ENCODE results near the gene INPP5K. TPM values are rescaled to one million over a fixed set of nuclear protein-coding genes. Genes with fewer than 3 reads are reported as not detected.
"Not testable (repeated sequence)": the region's sequence is repeated elsewhere in the genome, so short reads cannot be mapped to it uniquely, and the experiment has no call there.

INPP5K gene
- total and polyA plus RNA-seq, 2 donors = 29.7 to 37.2 TPM

DNA sequence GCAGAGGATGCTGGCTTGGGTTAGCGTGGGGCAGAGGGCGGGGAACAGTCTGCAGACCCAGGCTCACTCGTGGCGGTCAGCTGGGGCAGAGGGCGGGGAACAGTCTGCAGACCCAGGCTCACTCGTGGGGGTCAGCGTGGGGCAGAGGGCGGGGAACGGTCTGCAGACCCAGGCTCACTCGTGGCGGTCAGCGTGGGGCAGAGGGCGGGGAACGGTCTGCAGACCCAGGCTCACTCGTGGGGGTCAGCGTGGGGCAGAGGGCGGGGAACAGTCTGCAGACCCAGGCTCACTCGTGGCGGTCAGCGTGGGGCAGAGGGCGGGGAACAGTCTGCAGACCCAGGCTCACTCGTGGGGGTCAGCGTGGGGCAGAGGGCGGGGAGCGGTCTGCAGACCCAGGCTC lies 7.7 kb downstream of the INPP5K start:
- not testable (repeated sequence) for H3K27ac ChIP-seq (ENCODE audit: low read depth); DNase-seq (ENCODE audit: extremely low spot score); H3K4me3 ChIP-seq (ENCODE audit: low read depth, low read length); H3K36me3 ChIP-seq (ENCODE audit: insufficient read depth); H3K4me1 ChIP-seq (ENCODE audit: insufficient read depth)
- 89% methylated on average over 25 of the region's 25 CpGs for WGBS

DNA sequence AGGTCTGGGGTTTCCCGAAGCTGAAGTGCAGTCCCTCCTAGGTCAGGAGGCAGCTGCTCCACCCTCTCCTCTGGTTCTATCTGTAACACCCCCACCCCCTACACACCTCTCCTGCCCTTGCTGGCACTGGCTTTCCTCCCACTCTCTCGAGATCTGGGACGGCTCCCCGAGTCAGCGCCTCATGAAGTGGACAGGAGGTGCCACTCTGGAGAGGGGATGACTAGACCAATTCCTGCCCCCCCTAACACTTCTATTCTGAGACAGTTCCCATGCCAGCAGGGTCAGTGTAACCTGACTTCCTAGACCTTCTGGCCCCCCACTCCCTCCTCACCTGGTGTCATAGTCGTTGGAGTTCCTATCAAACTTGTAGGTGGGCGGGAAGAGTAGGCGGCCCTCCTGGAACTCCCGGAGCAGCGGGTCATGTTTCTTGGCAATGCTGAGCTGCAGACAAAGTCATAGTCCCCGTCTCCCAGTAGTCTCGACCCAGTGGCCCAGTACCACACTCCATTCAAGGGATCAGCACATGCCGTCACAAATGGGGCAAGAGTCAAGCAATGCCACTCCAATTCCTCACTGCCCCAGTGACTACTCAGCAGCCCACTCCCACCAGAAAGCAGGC lies 9.7 kb downstream of the INPP5K start:
- 88% methylated on average over 13 of the region's 13 CpGs for WGBS
- H3K36me3 ChIP-seq (ENCODE audit: insufficient read depth) = no peaks in the 10 kb centered on the region

DNA sequence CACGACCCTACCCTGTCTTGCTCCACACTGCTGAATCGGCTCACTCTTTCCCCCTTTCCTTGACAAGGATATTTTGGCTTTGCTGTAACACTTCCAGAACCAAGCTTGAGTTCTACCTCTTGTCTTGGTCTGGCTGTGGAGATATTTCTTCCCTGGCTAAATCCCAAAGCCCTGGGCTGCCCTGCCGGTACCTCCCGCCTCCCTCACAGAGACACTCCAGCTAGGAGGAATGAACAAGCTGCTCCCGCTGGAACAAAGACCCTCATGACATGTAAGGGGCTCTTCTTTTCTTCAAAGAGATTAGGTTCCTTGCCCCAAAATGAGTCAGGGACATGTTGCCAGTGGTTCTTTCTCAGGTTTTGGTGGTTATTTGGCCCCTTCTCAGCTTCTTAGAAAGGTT lies 10.8 kb downstream of the INPP5K start:
- no peaks in the 10 kb centered on the region for H3K36me3 ChIP-seq (ENCODE audit: insufficient read depth)
- WGBS = 76% methylated on average over 5 of the region's 5 CpGs

More for the DNA sequence above, 9.7 kb downstream of the INPP5K start:
- H3K4me3 ChIP-seq (ENCODE audit: low read depth, low read length) = no peak overlapping the region
- no peaks in the 10 kb centered on the region for H3K4me1 ChIP-seq (ENCODE audit: insufficient read depth)
- no peak overlapping the region for H3K27ac ChIP-seq (ENCODE audit: low read depth)
- no peak for DNase-seq (ENCODE audit: extremely low spot score)

DNA sequence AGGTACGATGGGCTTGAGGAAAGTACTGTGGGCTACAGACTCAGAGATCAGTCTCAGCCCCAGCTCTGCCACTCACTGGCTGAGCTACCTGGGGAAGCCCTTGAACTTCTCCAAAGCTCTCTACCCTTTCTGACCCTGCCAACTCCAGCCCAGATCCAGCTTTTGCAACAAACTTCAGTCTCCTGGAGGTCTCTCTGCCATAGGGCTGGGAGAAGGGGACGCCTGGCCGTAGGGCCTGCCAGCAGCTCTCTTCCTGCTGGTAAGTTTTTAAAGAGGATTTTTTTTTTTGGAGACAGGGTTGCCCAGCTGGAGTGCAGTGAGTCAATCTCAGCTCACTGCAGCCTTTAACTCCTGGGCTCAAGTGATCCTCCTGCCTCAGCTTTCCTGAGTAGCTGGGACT lies 11.5 kb downstream of the INPP5K start:
- no peak for DNase-seq (ENCODE audit: extremely low spot score)
- 87% methylated on average over 3 of the region's 3 CpGs for WGBS
- Histone ChIP-seq H3K4me1 (ENCODE audit: insufficient read depth) (no peaks in the 10 kb centered on the region), H3K36me3 (ENCODE audit: insufficient read depth) (no peaks in the 10 kb centered on the region), H3K4me3 (ENCODE audit: low read depth, low read length) (no peak overlapping the region), H3K27ac (ENCODE audit: low read depth) (no peak overlapping the region)

More for the DNA sequence above, 10.8 kb downstream of the INPP5K start:
- Histone ChIP-seq H3K4me3 (ENCODE audit: low read depth, low read length) (no peak overlapping the region), H3K27ac (ENCODE audit: low read depth) (no peak overlapping the region), H3K4me1 (ENCODE audit: insufficient read depth) (no peaks in the 10 kb centered on the region)
- no peak for DNase-seq (ENCODE audit: extremely low spot score)

- H3K4me3 ChIP-seq (ENCODE audit: low read depth, low read length) = no peak overlapping the region
- DNase-seq (ENCODE audit: extremely low spot score) = no peak
- no peak overlapping the region for H3K27ac ChIP-seq (ENCODE audit: low read depth)
- no peaks in the 10 kb centered on the region for H3K36me3 ChIP-seq (ENCODE audit: insufficient read depth)
- WGBS = 79% methylated on average over 10 of the region's 10 CpGs
- H3K4me1 ChIP-seq (ENCODE audit: insufficient read depth) = no peaks in the 10 kb centered on the region
Observed at GRCh38 chr17:1503699-1504098, 12.7 kb downstream of the INPP5K start.

- 73% methylated on average over 9 of the region's 9 CpGs for WGBS
- no peak for DNase-seq (ENCODE audit: extremely low spot score)
- H3K36me3 ChIP-seq (ENCODE audit: insufficient read depth) = no peaks in the 10 kb centered on the region
Observed at GRCh38 chr17:1498869-1499268, 17.5 kb downstream of the INPP5K start.

DNA sequence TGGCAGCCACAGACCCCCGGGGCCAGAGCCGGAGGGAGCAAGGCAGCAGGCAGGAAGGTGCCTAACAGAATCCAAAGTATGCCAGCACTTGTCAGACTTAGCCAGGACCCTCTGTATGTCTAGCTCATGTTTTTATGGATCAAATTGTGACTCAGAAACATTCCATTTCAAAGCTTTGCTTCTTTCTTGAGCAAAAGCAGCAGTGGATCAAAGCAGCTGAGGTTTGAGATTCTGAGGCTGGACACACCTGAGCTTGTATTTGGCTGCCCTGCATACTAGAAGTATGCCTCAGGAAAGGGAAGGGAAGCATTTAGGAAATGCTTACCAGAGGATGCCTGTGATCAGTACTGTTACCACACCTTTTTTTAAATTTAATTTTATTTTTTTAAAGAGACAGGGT lies 18.2 kb downstream of the INPP5K start:
- Histone ChIP-seq H3K4me3 (ENCODE audit: low read depth, low read length) (no peak overlapping the region), H3K36me3 (ENCODE audit: insufficient read depth) (no peaks in the 10 kb centered on the region), H3K27ac (ENCODE audit: low read depth) (no peak overlapping the region), H3K4me1 (ENCODE audit: insufficient read depth) (no peaks in the 10 kb centered on the region)
- DNase-seq (ENCODE audit: extremely low spot score) = no peak
- 66% methylated on average over 2 of the region's 2 CpGs for WGBS

More at GRCh38 chr17:1498869-1499268, 17.5 kb downstream of the INPP5K start:
- Histone ChIP-seq H3K27ac (ENCODE audit: low read depth) (no peak overlapping the region), H3K4me3 (ENCODE audit: low read depth, low read length) (no peak overlapping the region), H3K4me1 (ENCODE audit: insufficient read depth) (no peaks in the 10 kb centered on the region)

GRCh38 chr17:1497831-1498230 lies 18.6 kb downstream of the INPP5K start:
- Histone ChIP-seq H3K27ac (ENCODE audit: low read depth) (no peak overlapping the region), H3K4me3 (ENCODE audit: low read depth, low read length) (no peak overlapping the region), H3K36me3 (ENCODE audit: insufficient read depth) (no peaks in the 10 kb centered on the region), H3K4me1 (ENCODE audit: insufficient read depth) (no peaks in the 10 kb centered on the region)
- WGBS = 81% methylated on average over 15 of the region's 15 CpGs
- DNase-seq (ENCODE audit: extremely low spot score) = no peak

- no peak for DNase-seq (ENCODE audit: extremely low spot score)
- no peak overlapping the region for H3K27ac ChIP-seq (ENCODE audit: low read depth)
- no peaks in the 10 kb centered on the region for H3K36me3 ChIP-seq (ENCODE audit: insufficient read depth)
- 80% methylated on average over 14 of the region's 14 CpGs for WGBS
- H3K4me3 ChIP-seq (ENCODE audit: low read depth, low read length) = no peak overlapping the region
- no peaks in the 10 kb centered on the region for H3K4me1 ChIP-seq (ENCODE audit: insufficient read depth)
Observed at GRCh38 chr17:1496869-1497268, 19.5 kb downstream of the INPP5K start.

DNA sequence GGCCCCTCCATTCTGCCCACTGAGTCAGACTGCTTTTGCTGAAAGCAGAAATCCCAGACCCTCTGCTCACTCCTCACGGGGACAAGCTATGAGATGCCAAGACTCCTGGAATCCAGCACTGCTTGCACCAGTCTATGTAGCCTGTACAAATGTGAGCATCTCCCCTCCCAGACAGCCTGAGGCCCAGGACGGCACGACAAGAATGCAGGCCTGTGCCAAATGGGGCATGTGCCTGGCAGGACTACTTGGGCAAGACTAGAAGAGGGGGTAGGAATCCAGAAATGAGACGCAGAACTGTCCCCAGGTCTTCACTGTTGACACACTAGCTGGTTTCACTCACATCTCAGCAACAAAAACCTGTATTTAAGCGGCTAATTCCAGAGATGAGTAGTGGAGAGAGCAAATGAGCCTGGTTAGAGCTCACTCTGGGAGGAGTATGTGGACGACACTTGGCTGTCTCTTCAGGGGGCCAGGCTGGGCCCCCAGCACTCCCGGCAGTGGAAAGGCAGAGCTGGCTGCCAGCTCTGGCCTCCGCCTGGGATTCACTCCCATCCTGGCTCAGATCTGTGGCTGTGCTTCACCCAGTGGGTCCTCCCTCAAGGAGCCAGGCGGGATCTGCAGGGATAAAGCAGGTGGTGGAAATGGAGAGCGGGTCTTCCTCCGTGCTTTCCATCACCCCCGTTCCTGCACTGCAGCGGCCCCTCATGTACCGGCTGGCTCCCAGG lies 21.0 kb downstream of the INPP5K start:
- Histone ChIP-seq H3K27ac (ENCODE audit: low read depth) (no peak overlapping the region), H3K36me3 (ENCODE audit: insufficient read depth) (no peaks in the 10 kb centered on the region), H3K4me3 (ENCODE audit: low read depth, low read length) (no peak overlapping the region), H3K4me1 (ENCODE audit: insufficient read depth) (no peaks in the 10 kb centered on the region)
- 49% methylated on average over 14 of the region's 14 CpGs for WGBS
- no peak for DNase-seq (ENCODE audit: extremely low spot score)

GRCh38 chr17:1494736-1495253 lies 21.6 kb downstream of the INPP5K start:
- no peak for DNase-seq (ENCODE audit: extremely low spot score)
- no peak overlapping the region for H3K4me3 ChIP-seq (ENCODE audit: low read depth, low read length)
- H3K27ac ChIP-seq (ENCODE audit: low read depth) = no peak overlapping the region
- WGBS = 83% methylated on average over 11 of the region's 11 CpGs
- no peaks in the 10 kb centered on the region for H3K36me3 ChIP-seq (ENCODE audit: insufficient read depth)
- no peaks in the 10 kb centered on the region for H3K4me1 ChIP-seq (ENCODE audit: insufficient read depth)

DNA sequence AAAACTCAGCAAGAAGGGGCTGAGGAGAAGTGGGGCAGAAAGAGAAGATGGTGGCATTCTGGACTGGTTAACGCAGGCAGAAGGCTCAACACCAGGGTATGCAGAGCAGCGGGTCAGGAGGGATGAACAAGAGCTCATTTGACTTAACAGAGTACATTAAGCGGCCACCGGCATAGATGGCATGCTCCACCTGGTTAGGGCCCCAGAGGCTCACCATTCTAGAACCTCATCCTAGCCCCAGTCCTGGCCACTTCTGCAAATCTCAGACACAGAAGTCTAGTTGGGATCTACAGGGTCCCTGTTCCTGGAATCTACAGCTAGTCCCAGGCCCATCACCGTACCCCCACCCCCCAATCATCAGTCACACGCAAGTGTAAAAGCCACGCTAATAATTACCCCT lies 22.2 kb downstream of the INPP5K start:
- H3K4me3 ChIP-seq (ENCODE audit: low read depth, low read length) = no peak overlapping the region
- no peak overlapping the region for H3K27ac ChIP-seq (ENCODE audit: low read depth)
- DNase-seq (ENCODE audit: extremely low spot score) = no peak
- 94% methylated on average over 7 of the region's 7 CpGs for WGBS
- H3K4me1 ChIP-seq (ENCODE audit: insufficient read depth) = no peaks in the 10 kb centered on the region
- no peaks in the 10 kb centered on the region for H3K36me3 ChIP-seq (ENCODE audit: insufficient read depth)

- no peak overlapping the region for H3K27ac ChIP-seq (ENCODE audit: low read depth)
- no peak for DNase-seq (ENCODE audit: extremely low spot score)
- H3K36me3 ChIP-seq (ENCODE audit: insufficient read depth) = no peaks in the 10 kb centered on the region
- 74% methylated on average over 23 of the region's 23 CpGs for WGBS
- no peak overlapping the region for H3K4me3 ChIP-seq (ENCODE audit: low read depth, low read length)
- no peaks in the 10 kb centered on the region for H3K4me1 ChIP-seq (ENCODE audit: insufficient read depth)
Observed at GRCh38 chr17:1493291-1493980, 23.0 kb downstream of the INPP5K start.

Measured in urinary bladder (tissue), 4 donors.